Skeletal muscle cell (primary cell): ENCODE results near the gene STK24.
A peak's percentile ranks its signal among the peaks of the same experiment; 100 is the strongest.

Source experiments
- DNase-seq: peaks from one replicate; pipeline ENCODE4 v3.0.0-alpha.2; 2010; ENCODE audit warnings: low read depth
- H3K4me3 ChIP-seq: 2 replicates; pipeline ENCODE4 v1.5.1; 2011; ENCODE audit warnings: low read depth, mild to moderate bottlenecking, control low read depth, low read length, moderate library complexity

The STK24 gene

GRCh38 chr13:98482476-98483444 is 94.1 kb downstream of the STK24 start:
- DNase-seq = peak; percentile 43
- no peak overlapping the region for H3K4me3 ChIP-seq

- H3K4me3 ChIP-seq = no peak overlapping the region
- DNase-seq = no peak
Observed at GRCh38 chr13:98480915-98481877, 95.7 kb downstream of the STK24 start.

- no peak for DNase-seq
- no peak overlapping the region for H3K4me3 ChIP-seq
Observed at GRCh38 chr13:98479496-98480003, 97.4 kb downstream of the STK24 start.

GRCh38 chr13:98478189-98479129 is 98.4 kb downstream of the STK24 start:
- no peak overlapping the region for H3K4me3 ChIP-seq
- no peak for DNase-seq

GRCh38 chr13:98476538-98476966 is 100.4 kb downstream of the STK24 start:
- DNase-seq = peak; percentile 72
- H3K4me3 ChIP-seq = no peak overlapping the region

- no peak for DNase-seq
- H3K4me3 ChIP-seq = no peak overlapping the region
Observed at GRCh38 chr13:98476106-98476505, 100.8 kb downstream of the STK24 start.

GRCh38 chr13:98475522-98475921 is 101.4 kb downstream of the STK24 start:
- DNase-seq = no peak
- H3K4me3 ChIP-seq = no peak overlapping the region

- DNase-seq = no peak
Observed at GRCh38 chr13:98474761-98475160, 102.1 kb downstream of the STK24 start.

GRCh38 chr13:98474292-98474691 is 102.6 kb downstream of the STK24 start:
- no peak overlapping the region for H3K4me3 ChIP-seq
- no peak for DNase-seq

More at GRCh38 chr13:98474761-98475160, 102.1 kb downstream of the STK24 start:
- H3K4me3 ChIP-seq = no peak overlapping the region

- no peak for DNase-seq
- no peak overlapping the region for H3K4me3 ChIP-seq
Observed at GRCh38 chr13:98473788-98474144, 103.1 kb downstream of the STK24 start.

- no peak for DNase-seq
- no peak overlapping the region for H3K4me3 ChIP-seq
Observed at GRCh38 chr13:98473135-98473787, 103.6 kb downstream of the STK24 start.

GRCh38 chr13:98471934-98472333 is 105.0 kb downstream of the STK24 start:
- no peak for DNase-seq
- no peak overlapping the region for H3K4me3 ChIP-seq

GRCh38 chr13:98470920-98471319 is 106.0 kb downstream of the STK24 start:
- no peak for DNase-seq

GRCh38 chr13:98468929-98469328 is 108.0 kb downstream of the STK24 start:
- H3K4me3 ChIP-seq = no peak overlapping the region
- no peak for DNase-seq

More at GRCh38 chr13:98470920-98471319, 106.0 kb downstream of the STK24 start:
- no peak overlapping the region for H3K4me3 ChIP-seq

- no peak overlapping the region for H3K4me3 ChIP-seq
- DNase-seq = no peak
Observed at GRCh38 chr13:98468361-98468760, 108.5 kb downstream of the STK24 start.

GRCh38 chr13:98467263-98467985 is 109.5 kb downstream of the STK24 start:
- H3K4me3 ChIP-seq = no peak overlapping the region

GRCh38 chr13:98466634-98467236 is 110.2 kb downstream of the STK24 start:
- DNase-seq = no peak
- no peak overlapping the region for H3K4me3 ChIP-seq

More at GRCh38 chr13:98467263-98467985, 109.5 kb downstream of the STK24 start:
- no peak for DNase-seq
